AG10803 (cell line): ENCODE data around the gene COMTD1.

ENCODE experiments used
- DNase-seq: peaks from one replicate; pipeline ENCODE4 v3.0.0; 2010; ENCODE audit warnings: low read depth
- H3K4me3 ChIP-seq: 2 replicates; pipeline ENCODE4 v1.5.1; 2011; ENCODE audit warnings: mild to moderate bottlenecking, low read length, control low read depth
- CTCF ChIP-seq: conservative IDR thresholded peaks from 2 replicates; pipeline ENCODE4 v1.5.1; 2011; ENCODE audit warnings: mild to moderate bottlenecking, low read length, control low read depth, inconsistent platforms

The COMTD1 gene

GRCh38 chr10:75245354-75246250 lies 9.8 kb upstream of the COMTD1 start:
- TF ChIP-seq CTCF = no peak
- H3K4me3 ChIP-seq = no peak overlapping the region
- no peak for DNase-seq

GRCh38 chr10:75244487-75245353 lies 9.0 kb upstream of the COMTD1 start:
- no peak overlapping the region for H3K4me3 ChIP-seq
- TF ChIP-seq CTCF = no peak
- no peak for DNase-seq

- no peak for DNase-seq
- no peak overlapping the region for H3K4me3 ChIP-seq
- no peak for TF ChIP-seq CTCF
Observed at GRCh38 chr10:75243426-75243825, 7.7 kb upstream of the COMTD1 start.

- no peak for TF ChIP-seq CTCF
- DNase-seq = no peak
- H3K4me3 ChIP-seq = no peak overlapping the region
Observed at GRCh38 chr10:75240329-75241076, 4.7 kb upstream of the COMTD1 start.

GRCh38 chr10:75239096-75239790 lies 3.5 kb upstream of the COMTD1 start:
- no peak for DNase-seq
- TF ChIP-seq CTCF = no peak

GRCh38 chr10:75238182-75239095 lies 2.7 kb upstream of the COMTD1 start:
- no peak overlapping the region for H3K4me3 ChIP-seq
- no peak for TF ChIP-seq CTCF
- no peak for DNase-seq

More at GRCh38 chr10:75239096-75239790, 3.5 kb upstream of the COMTD1 start:
- no peak overlapping the region for H3K4me3 ChIP-seq
